Osteocyte (in vitro differentiated cells): ENCODE measurements around the gene ALPK1. TPM values are rescaled to one million over a fixed set of nuclear protein-coding genes. Genes with fewer than 3 reads are reported as not detected.
"Not testable (repeated sequence)": the region's sequence is repeated elsewhere in the genome, so short reads cannot be mapped to it uniquely, and the experiment has no call there.

Experiments
- DNase-seq: peaks from one replicate; pipeline ENCODE4 v3.0.0; 2021; ENCODE audit warnings: mixed read lengths; ENCODE audit not compliant: unreplicated experiment; ENCODE audit errors: extremely low spot score
- H3K27ac Mint-ChIP-seq: one replicate; pipeline ENCODE4 v1.8.0; 2021; ENCODE audit warnings: mild to moderate bottlenecking, mixed read lengths; ENCODE audit not compliant: unreplicated experiment
- H3K27me3 Mint-ChIP-seq: one replicate; pipeline ENCODE4 v1.8.0; 2021; ENCODE audit warnings: mixed read lengths; ENCODE audit not compliant: unreplicated experiment
- H3K36me3 Mint-ChIP-seq: one replicate; pipeline ENCODE4 v1.8.0; 2021; ENCODE audit warnings: mixed read lengths; ENCODE audit not compliant: unreplicated experiment
- H3K4me1 Mint-ChIP-seq: one replicate; pipeline ENCODE4 v1.8.0; 2021; ENCODE audit warnings: mixed read lengths; ENCODE audit not compliant: unreplicated experiment
- H3K4me3 Mint-ChIP-seq: one replicate; pipeline ENCODE4 v1.8.0; 2021; ENCODE audit warnings: mild to moderate bottlenecking, moderate library complexity, mixed read lengths; ENCODE audit not compliant: unreplicated experiment
- H3K9me3 Mint-ChIP-seq: one replicate; pipeline ENCODE4 v1.8.0; 2021; ENCODE audit warnings: mixed read lengths; ENCODE audit not compliant: unreplicated experiment
- total RNA-seq: library from RNA; stranded (reverse); gene quantifications from 2 replicates; pipeline ENCODE4 v1.2.1, GENCODE V29; 2021
- TF ChIP-seq, protein P1 (sequence below): fragments of 200-600 bp; sonication (generic); IDR thresholded peaks from 2 replicates; pipeline ENCODE4 v1.5.0; 2021; ENCODE audit warnings: antibody characterized with exemption, mild to moderate bottlenecking, moderate library complexity

ALPK1 gene
- total RNA-seq, 1 donor from 2014 or later = 9.1 TPM

DNA sequence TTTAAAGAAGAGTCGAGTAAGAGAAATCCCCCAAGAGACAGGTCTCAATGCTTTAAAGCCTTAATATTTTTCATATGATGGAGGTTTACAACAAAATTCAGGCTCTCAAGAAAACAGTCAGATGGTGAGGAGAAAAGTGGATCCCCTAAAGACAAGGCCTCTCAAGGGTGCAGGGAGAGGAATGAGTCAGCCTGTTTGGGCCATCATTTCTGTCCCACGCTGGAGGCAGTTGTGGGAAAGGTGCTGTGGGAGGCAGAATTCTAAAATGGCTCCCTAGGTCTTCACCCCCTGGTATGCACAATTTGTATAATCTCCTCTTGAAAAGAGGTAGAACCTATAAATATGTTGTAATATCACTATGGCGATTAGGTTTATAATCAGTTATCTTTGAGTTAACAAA lies 6.8 kb upstream of the ALPK1 start:
- H3K27ac Mint-ChIP-seq = no peak overlapping the region
- TF ChIP-seq, protein P1, sequence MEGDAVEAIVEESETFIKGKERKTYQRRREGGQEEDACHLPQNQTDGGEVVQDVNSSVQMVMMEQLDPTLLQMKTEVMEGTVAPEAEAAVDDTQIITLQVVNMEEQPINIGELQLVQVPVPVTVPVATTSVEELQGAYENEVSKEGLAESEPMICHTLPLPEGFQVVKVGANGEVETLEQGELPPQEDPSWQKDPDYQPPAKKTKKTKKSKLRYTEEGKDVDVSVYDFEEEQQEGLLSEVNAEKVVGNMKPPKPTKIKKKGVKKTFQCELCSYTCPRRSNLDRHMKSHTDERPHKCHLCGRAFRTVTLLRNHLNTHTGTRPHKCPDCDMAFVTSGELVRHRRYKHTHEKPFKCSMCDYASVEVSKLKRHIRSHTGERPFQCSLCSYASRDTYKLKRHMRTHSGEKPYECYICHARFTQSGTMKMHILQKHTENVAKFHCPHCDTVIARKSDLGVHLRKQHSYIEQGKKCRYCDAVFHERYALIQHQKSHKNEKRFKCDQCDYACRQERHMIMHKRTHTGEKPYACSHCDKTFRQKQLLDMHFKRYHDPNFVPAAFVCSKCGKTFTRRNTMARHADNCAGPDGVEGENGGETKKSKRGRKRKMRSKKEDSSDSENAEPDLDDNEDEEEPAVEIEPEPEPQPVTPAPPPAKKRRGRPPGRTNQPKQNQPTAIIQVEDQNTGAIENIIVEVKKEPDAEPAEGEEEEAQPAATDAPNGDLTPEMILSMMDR = no peak
- H3K4me3 Mint-ChIP-seq = no peak overlapping the region
- no peaks in the 10 kb centered on the region for H3K27me3 Mint-ChIP-seq
- peaks cover 3% of the 10 kb centered on the region for H3K4me1 Mint-ChIP-seq
- no peak for DNase-seq
- no peaks in the 10 kb centered on the region for H3K9me3 Mint-ChIP-seq
- H3K36me3 Mint-ChIP-seq = no peaks in the 10 kb centered on the region

DNA sequence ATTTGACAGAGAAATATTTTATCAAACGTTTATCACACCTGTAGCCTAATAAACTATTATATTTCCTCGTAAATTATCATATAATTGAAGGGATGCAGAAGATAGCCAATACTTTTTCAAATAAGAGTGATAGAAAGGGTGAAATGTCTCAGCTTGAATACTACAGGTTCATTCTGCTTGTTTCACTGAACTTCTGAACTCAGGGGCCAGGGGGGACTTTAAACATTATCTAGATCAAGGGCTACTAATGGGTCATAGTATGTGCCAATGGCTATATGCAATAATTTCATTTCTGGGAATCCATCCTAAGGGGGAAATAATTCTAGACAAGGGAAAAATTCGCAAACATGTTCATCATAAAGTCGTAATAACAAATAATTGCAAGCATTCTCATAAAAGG lies 2.6 kb downstream of the ALPK1 start:
- no peak overlapping the region for H3K4me3 Mint-ChIP-seq
- peaks cover 15% of the 10 kb centered on the region for H3K4me1 Mint-ChIP-seq
- no peak overlapping the region for H3K27ac Mint-ChIP-seq
- H3K9me3 Mint-ChIP-seq = no peaks in the 10 kb centered on the region
- H3K36me3 Mint-ChIP-seq = no peaks in the 10 kb centered on the region
- H3K27me3 Mint-ChIP-seq = peaks cover 8% of the 10 kb centered on the region
- TF ChIP-seq, protein P1 = no peak
- no peak for DNase-seq

DNA sequence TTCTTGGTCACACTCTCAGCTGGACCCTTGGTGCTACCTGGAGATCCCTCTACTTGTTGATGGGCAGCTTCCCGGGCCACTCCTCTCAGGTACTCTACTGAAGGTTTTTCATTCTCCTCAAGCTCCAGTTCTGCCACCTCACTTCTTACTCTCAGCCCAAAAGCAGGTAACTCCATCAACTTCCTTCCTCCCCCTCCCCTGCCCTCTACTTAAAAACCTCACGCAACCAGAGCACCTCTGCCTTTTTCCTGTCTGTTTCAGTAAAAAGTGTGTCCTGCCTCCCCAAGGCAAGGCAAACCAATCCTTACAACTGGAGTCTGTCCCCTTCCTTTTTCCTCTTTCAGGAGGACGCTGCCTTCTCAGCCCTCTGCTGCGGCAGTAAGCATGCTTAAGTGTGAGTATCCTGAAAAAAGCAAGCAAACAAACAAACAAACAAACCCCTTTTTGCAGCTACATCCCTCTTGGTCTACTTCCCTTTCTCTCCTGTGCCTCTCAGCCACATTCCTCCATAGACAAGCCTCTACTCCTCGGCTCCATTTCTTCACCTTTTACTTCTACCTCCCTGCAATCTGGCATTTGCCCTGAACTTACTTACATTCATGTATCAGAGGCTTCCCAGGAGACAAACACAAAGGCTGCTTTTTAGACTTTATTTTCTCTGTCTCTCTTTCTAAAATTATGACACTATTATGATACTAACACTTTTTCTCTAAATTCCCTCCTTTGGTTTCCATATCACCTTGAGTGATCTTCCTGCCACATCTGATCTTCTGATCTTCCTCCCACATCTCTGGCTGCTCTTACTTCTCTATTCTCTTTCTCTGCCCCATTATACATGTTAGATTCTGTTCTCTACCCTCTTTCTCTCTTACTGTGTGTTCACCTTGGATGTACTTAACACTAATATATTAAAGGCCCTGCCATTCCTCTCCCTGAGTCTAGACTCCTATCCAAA lies 5.4 kb downstream of the ALPK1 start:
- no peak for DNase-seq
- Mint-ChIP-seq H3K27ac (no peak overlapping the region), H3K9me3 (no peaks in the 10 kb centered on the region), H3K4me1 (peaks cover 8% of the 10 kb centered on the region), H3K27me3 (peaks cover 16% of the 10 kb centered on the region), H3K36me3 (no peaks in the 10 kb centered on the region), H3K4me3 (no peak overlapping the region)
- TF ChIP-seq, protein P1 = no peak

DNA sequence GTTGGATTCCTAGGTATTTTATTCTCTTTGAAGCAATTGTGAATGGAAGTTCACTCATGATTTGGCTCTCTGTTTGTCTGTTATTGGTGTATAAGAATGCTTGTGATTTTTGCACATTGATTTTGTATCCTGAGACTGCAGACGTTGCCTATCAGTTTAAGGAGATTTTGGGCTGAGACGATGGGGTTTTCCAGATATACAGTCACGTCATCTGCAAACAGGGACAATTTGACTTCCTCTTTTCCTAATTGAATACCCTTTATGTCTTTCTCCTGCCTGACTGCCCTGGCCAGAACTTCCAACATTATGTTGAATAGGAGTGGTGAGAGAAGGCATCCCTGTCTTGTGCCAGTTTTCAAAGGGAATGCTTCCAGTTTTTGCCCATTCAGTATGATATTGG lies 8.3 kb downstream of the ALPK1 start:
- peaks cover 10% of the 10 kb centered on the region for H3K27me3 Mint-ChIP-seq
- not testable (repeated sequence) for H3K9me3 Mint-ChIP-seq, H3K36me3 Mint-ChIP-seq, H3K4me3 Mint-ChIP-seq, H3K4me1 Mint-ChIP-seq, DNase-seq, H3K27ac Mint-ChIP-seq

DNA sequence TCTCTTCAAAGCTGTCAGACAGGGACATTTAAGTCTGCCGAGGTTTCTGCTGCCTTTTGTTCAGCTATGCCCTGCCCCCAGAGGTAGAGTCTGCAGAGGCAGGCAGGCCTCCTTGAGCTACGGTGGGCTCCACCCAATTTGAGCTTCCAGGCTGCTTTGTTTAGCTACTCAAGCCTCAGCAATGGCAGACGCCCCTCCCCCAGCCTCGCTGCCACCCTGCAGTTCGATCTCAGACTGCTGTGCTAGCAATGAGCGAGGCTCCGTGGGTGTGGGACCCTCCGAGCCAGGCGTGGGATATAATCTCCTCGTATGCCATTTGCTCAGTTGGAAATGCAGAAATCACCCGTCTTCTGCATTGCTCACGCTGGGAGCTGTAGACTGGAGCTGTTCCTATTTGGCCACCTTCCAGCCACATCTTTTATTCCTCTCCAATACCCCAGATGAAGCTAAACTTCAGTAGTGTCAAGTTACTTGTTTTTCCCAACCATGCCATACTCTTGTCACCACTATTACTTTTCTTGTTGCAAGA lies 12.2 kb downstream of the ALPK1 start:
- H3K27ac Mint-ChIP-seq, H3K36me3 Mint-ChIP-seq, H3K4me3 Mint-ChIP-seq, H3K9me3 Mint-ChIP-seq, H3K4me1 Mint-ChIP-seq, DNase-seq: not testable (repeated sequence)
- H3K27me3 Mint-ChIP-seq = peaks cover 10% of the 10 kb centered on the region

DNA sequence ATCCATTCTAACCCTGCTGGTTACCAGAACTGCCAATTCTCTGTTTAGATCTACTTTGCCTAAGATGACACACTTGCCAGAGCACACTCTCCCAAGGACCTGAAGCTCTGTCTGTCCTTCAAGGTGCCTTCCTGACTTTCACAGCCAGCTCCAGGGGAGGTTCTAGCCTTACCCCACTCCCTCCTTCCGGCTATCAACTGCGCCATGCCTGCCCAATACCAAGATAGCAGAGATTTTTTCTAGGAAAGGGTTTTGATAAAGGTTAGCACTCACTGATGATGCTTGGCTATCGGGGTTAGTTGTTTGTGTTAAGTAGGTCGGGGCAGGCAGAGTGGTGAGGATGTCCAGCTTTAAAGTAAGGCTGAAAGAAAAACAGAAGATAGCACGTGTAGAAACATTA lies 14.3 kb downstream of the ALPK1 start:
- TF ChIP-seq, protein P1 = no peak
- Mint-ChIP-seq H3K27ac (no peak overlapping the region), H3K9me3 (no peaks in the 10 kb centered on the region), H3K36me3 (no peaks in the 10 kb centered on the region), H3K4me3 (no peak overlapping the region), H3K4me1 (no peaks in the 10 kb centered on the region), H3K27me3 (peaks cover 10% of the 10 kb centered on the region)
- DNase-seq = no peak
